ENCODE results near the gene HS6ST1. TPM values are rescaled to one million over a fixed set of nuclear protein-coding genes. Genes with fewer than 3 reads are reported as not detected.
"Not testable (repeated sequence)": the region's sequence is repeated elsewhere in the genome, so short reads cannot be mapped to it uniquely, and the experiment has no call there.

The HS6ST1 gene
- total RNA-seq, 1 donor from 2014 or later, result 27.2 TPM

GRCh38 chr2:128324008-128324896 is 5.6 kb upstream of the HS6ST1 start:
- DNase-seq (ENCODE audit: low spot score), result peak; percentile 54
- intact Hi-C loops (cut with DNase I), result no loop called here
- no peak for ATAC-seq

- ATAC-seq, result no peak
- intact Hi-C loops (cut with DNase I), result no loop called here
- DNase-seq (ENCODE audit: low spot score), result peak; percentile 32
These were observed 4.9 kb upstream of the HS6ST1 start for GRCh38 chr2:128323555-128323931.

GRCh38 chr2:128322715-128323554 is 4.3 kb upstream of the HS6ST1 start:
- DNase-seq (ENCODE audit: low spot score), result peak; percentile 66
- ATAC-seq, result no peak
- intact Hi-C loops (cut with DNase I), result no loop called here

- DNase-seq (ENCODE audit: low spot score), result peak; percentile 91
- intact Hi-C loops (cut with DNase I), result no loop called here
- peak; percentile 79 for ATAC-seq
These were observed 3.4 kb upstream of the HS6ST1 start for GRCh38 chr2:128321784-128322714.

GRCh38 chr2:128320906-128321771 is 2.5 kb upstream of the HS6ST1 start:
- ATAC-seq (peak; percentile 1), DNase-seq (ENCODE audit: low spot score) (peak; percentile 63)
- intact Hi-C loops (cut with DNase I), result no loop called here

- intact Hi-C loops (cut with DNase I), result no loop called here
- peak; percentile 58 for DNase-seq (ENCODE audit: low spot score)
These were observed 1.7 kb upstream of the HS6ST1 start for GRCh38 chr2:128320192-128320905.

GRCh38 chr2:128319631-128320191 is 1.0 kb upstream of the HS6ST1 start:
- DNase-seq (ENCODE audit: low spot score) (peak; percentile 58), ATAC-seq (no peak)
- intact Hi-C loops (cut with DNase I), result no loop called here

More at GRCh38 chr2:128320192-128320905, 1.7 kb upstream of the HS6ST1 start:
- no peak for ATAC-seq

GRCh38 chr2:128318245-128318644 is 423 bp downstream of the HS6ST1 start:
- peak; percentile 56 for DNase-seq (ENCODE audit: low spot score)
- intact Hi-C loops (cut with DNase I); ATAC-seq: not testable (repeated sequence)

- intact Hi-C loops (cut with DNase I); ATAC-seq; DNase-seq (ENCODE audit: low spot score): not testable (repeated sequence)
These were observed 806 bp downstream of the HS6ST1 start for GRCh38 chr2:128317899-128318225.

- intact Hi-C loops (cut with DNase I), result no loop called here
- DNase-seq (ENCODE audit: low spot score), result peak; percentile 62
- ATAC-seq, result no peak
These were observed 1.3 kb downstream of the HS6ST1 start for GRCh38 chr2:128317181-128317898.

GRCh38 chr2:128316777-128317180 is 1.9 kb downstream of the HS6ST1 start:
- no peak for ATAC-seq
- intact Hi-C loops (cut with DNase I), result no loop called here
- no peak for DNase-seq (ENCODE audit: low spot score)

GRCh38 chr2:128315829-128316776 is 2.6 kb downstream of the HS6ST1 start:
- ATAC-seq (peak; percentile 5), DNase-seq (ENCODE audit: low spot score) (peak; percentile 57)
- intact Hi-C loops (cut with DNase I), result no loop called here

GRCh38 chr2:128315122-128315828 is 3.4 kb downstream of the HS6ST1 start:
- ATAC-seq (no peak), DNase-seq (ENCODE audit: low spot score) (peak; percentile 50)
- intact Hi-C loops (cut with DNase I), result no loop called here

GRCh38 chr2:128314348-128315121 is 4.1 kb downstream of the HS6ST1 start:
- intact Hi-C loops (cut with DNase I), result no loop called here
- ATAC-seq (no peak), DNase-seq (ENCODE audit: low spot score) (no peak)
